GM12865 (cell line): ENCODE data around the gene HIBCH.

Source experiments
- DNase-seq: peaks from one replicate; pipeline ENCODE4 v3.0.0; 2010; ENCODE audit warnings: low read depth
- H3K4me3 ChIP-seq: 2 replicates; pipeline ENCODE4 v1.5.1; 2011; ENCODE audit warnings: mild to moderate bottlenecking, low read depth, low read length, control low read depth
- CTCF ChIP-seq: IDR thresholded peaks from 2 replicates; pipeline ENCODE4 v1.5.1; 2011; ENCODE audit warnings: low read length, control low read depth, low read depth, inconsistent platforms; ENCODE audit not compliant: insufficient read depth; ENCODE audit errors: missing control alignments

Gene HIBCH

GRCh38 chr2:190352668-190353536 lies 33.3 kb upstream of the HIBCH start:
- no peak for DNase-seq
- H3K4me3 ChIP-seq = no peak overlapping the region
- no peak for TF ChIP-seq CTCF

GRCh38 chr2:190351955-190352354 lies 32.3 kb upstream of the HIBCH start:
- H3K4me3 ChIP-seq = no peak overlapping the region
- no peak for DNase-seq

GRCh38 chr2:190350371-190350770 lies 30.7 kb upstream of the HIBCH start:
- no peak overlapping the region for H3K4me3 ChIP-seq
- TF ChIP-seq CTCF = no peak
- no peak for DNase-seq

More at GRCh38 chr2:190351955-190352354, 32.3 kb upstream of the HIBCH start:
- TF ChIP-seq CTCF = no peak

- DNase-seq = peak; percentile 77
- TF ChIP-seq CTCF = peak; percentile 45
- peak overlapping the region; percentile 80 for H3K4me3 ChIP-seq
These were observed 24.7 kb upstream of the HIBCH start for GRCh38 chr2:190344276-190344827.

GRCh38 chr2:190343536-190344275 lies 24.1 kb upstream of the HIBCH start, which contains the start of gene INPP1:
Gene INPP1 (plus strand): TSS chr2:190343589. CDS start chr2:190360103, 16,514 bp downstream.
- DNase-seq = peak; percentile 57
- TF ChIP-seq CTCF = no peak
- peak within 1 kb of the TSS; percentile 80 for H3K4me3 ChIP-seq

- peak; percentile 49 for DNase-seq
- TF ChIP-seq CTCF = no peak
- H3K4me3 ChIP-seq = peak overlapping the region; percentile 80; the same call in 1 of the 2 replicates
These were observed 23.5 kb upstream of the HIBCH start for GRCh38 chr2:190343089-190343535.
